ENCODE results near the gene CHKB.

Gene CHKB

GRCh38 chr22:50530877-50531545 is 51.6 kb downstream of the CHKB start:
- DNase-seq (ENCODE audit: low read depth): no peak

DNA sequence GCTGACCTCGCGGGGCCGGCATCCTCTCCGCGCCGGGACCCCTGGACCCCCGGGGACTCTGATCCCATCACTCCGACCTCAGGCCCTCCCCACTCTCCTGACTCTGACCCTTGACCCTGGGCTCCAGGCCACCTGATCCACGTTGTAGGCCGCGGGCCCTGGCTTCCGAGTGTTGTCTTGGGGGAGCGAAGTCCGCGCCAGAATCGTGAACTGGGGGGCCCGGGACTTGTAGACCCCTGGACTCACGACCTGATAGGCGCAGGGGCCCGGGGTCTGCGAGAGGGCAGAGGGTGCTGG is 52.1 kb downstream of the CHKB start:
- no peak for DNase-seq (ENCODE audit: low read depth)

GRCh38 chr22:50529897-50530579 is 52.6 kb downstream of the CHKB start, which contains the start of gene TYMP:
TYMP (minus strand) TSS chr22:50530012; CDS start chr22:50529709, 303 bp downstream.
- no peak for DNase-seq (ENCODE audit: low read depth)

GRCh38 chr22:50529416-50529896 is 53.2 kb downstream of the CHKB start:
- DNase-seq (ENCODE audit: low read depth): no peak
